Activated CD8-positive, alpha-beta memory T cell treated with anti-CD3 and anti-CD28 coated beads, Interleukin-2, amount 50 U/mL, for 24 hours (primary cell): ENCODE measurements around the gene CTH.
"Not testable (repeated sequence)": the region's sequence is repeated elsewhere in the genome, so short reads cannot be mapped to it uniquely, and the experiment has no call there.

Experiments used
- DNase-seq: peaks from one replicate; pipeline ENCODE4 v3.0.0-alpha.2; 2020; ENCODE audit errors: extremely low read depth

CTH gene

GRCh38 chr1:70409136-70409535 is 1.9 kb upstream of the CTH start:
- DNase-seq = no peak

GRCh38 chr1:70411360-70411844 is 334 bp downstream of the CTH start:
- DNase-seq = no peak

- no peak for DNase-seq
These were observed 4.8 kb downstream of the CTH start for GRCh38 chr1:70415882-70416281.

- not testable (repeated sequence) for DNase-seq
These were observed 8.1 kb downstream of the CTH start for GRCh38 chr1:70418973-70419734.

GRCh38 chr1:70420320-70420719 is 9.3 kb downstream of the CTH start:
- no peak for DNase-seq

GRCh38 chr1:70426154-70427131 is 15.4 kb downstream of the CTH start:
- no peak for DNase-seq

GRCh38 chr1:70427976-70428375 is 16.9 kb downstream of the CTH start:
- DNase-seq = no peak

- no peak for DNase-seq
These were observed 18.2 kb downstream of the CTH start for GRCh38 chr1:70429219-70429618.

- no peak for DNase-seq
These were observed 18.7 kb downstream of the CTH start for GRCh38 chr1:70429757-70430156.

GRCh38 chr1:70431317-70431716 is 20.2 kb downstream of the CTH start:
- DNase-seq = no peak

- no peak for DNase-seq
These were observed 20.8 kb downstream of the CTH start for GRCh38 chr1:70431874-70432273.

GRCh38 chr1:70434253-70434859 is 23.3 kb downstream of the CTH start:
- DNase-seq = no peak

GRCh38 chr1:70436622-70437251 is 25.7 kb downstream of the CTH start:
- no peak for DNase-seq

GRCh38 chr1:70438529-70438928 is 27.5 kb downstream of the CTH start:
- DNase-seq = no peak

GRCh38 chr1:70440642-70441391 is 29.7 kb downstream of the CTH start:
- DNase-seq = no peak

GRCh38 chr1:70441392-70442035 is 30.4 kb downstream of the CTH start:
- no peak for DNase-seq

GRCh38 chr1:70442490-70442889 is 31.4 kb downstream of the CTH start:
- no peak for DNase-seq

GRCh38 chr1:70443739-70444138 is 32.7 kb downstream of the CTH start:
- DNase-seq = no peak

- no peak for DNase-seq
These were observed 38.0 kb downstream of the CTH start for GRCh38 chr1:70449049-70449448.

- DNase-seq = not testable (repeated sequence)
These were observed 41.3 kb downstream of the CTH start for GRCh38 chr1:70452164-70452939.
